Left renal pelvis (tissue), 4 donors: Measurements from ENCODE around the gene BPIFB2. TPM values are rescaled to one million over a fixed set of nuclear protein-coding genes. Genes with fewer than 3 reads are reported as not detected.

Source experiments
- DNase-seq, 4 donors: peaks; one replicate each; pipeline ENCODE4 v3.0.0-alpha.2; 2013; ENCODE audit warnings: low read depth in 4 of 4, low spot score in 3 of 4
- polyA plus RNA-seq, 4 donors: library from polyadenylated mRNA; unstranded; fragments of 120-200 nt; gene quantifications; one replicate each; pipeline ENCODE4 v1.2.1, GENCODE V29; 2013; ENCODE audit not compliant: insufficient read length in 4 of 4

BPIFB2 gene
- polyA plus RNA-seq, 4 donors: not detected

GRCh38 chr20:33004141-33004751 lies 3.3 kb upstream of the BPIFB2 start, which contains the start of gene SUN5:
TSS of gene SUN5 (minus strand) at chr20:33004433. CDS start at chr20:33004340, 93 bp downstream.
- DNase-seq: no peak

GRCh38 chr20:33005132-33005566 lies 2.4 kb upstream of the BPIFB2 start:
- no peak for DNase-seq

- no peak for DNase-seq
Observed at GRCh38 chr20:33005908-33006775, 1.4 kb upstream of the BPIFB2 start.

- DNase-seq: no peak
Observed at GRCh38 chr20:33006776-33007375, 628 bp upstream of the BPIFB2 start.

GRCh38 chr20:33008336-33009213 lies 1.1 kb downstream of the BPIFB2 start:
- no peak for DNase-seq

GRCh38 chr20:33009214-33010132 lies 2.0 kb downstream of the BPIFB2 start:
- DNase-seq: peak in 1 of 4 donors; percentile 25

- no peak for DNase-seq
Observed at GRCh38 chr20:33010133-33010504, 2.6 kb downstream of the BPIFB2 start.

GRCh38 chr20:33010674-33011449 lies 3.4 kb downstream of the BPIFB2 start:
- no peak for DNase-seq

- no peak for DNase-seq
Observed at GRCh38 chr20:33012327-33013189, 5.1 kb downstream of the BPIFB2 start.

GRCh38 chr20:33013701-33014326 lies 6.3 kb downstream of the BPIFB2 start:
- no peak for DNase-seq

- no peak for DNase-seq
Observed at GRCh38 chr20:33014336-33015113, 7.0 kb downstream of the BPIFB2 start.

- DNase-seq: no peak
Observed at GRCh38 chr20:33015114-33015484, 7.6 kb downstream of the BPIFB2 start.

GRCh38 chr20:33015700-33016580 lies 8.4 kb downstream of the BPIFB2 start:
- DNase-seq: no peak

GRCh38 chr20:33016581-33017109 lies 9.1 kb downstream of the BPIFB2 start:
- DNase-seq: no peak

- DNase-seq: no peak
Observed at GRCh38 chr20:33017542-33017941, 10.0 kb downstream of the BPIFB2 start.
